T-helper 1 cell (primary cell): ENCODE data around the gene SPRYD3.

ENCODE experiments used
- DNase-seq, 5 donors: peaks; one replicate each; pipeline ENCODE4 v3.0.0-alpha.2; 2012 to 2020

SPRYD3 gene

DNA sequence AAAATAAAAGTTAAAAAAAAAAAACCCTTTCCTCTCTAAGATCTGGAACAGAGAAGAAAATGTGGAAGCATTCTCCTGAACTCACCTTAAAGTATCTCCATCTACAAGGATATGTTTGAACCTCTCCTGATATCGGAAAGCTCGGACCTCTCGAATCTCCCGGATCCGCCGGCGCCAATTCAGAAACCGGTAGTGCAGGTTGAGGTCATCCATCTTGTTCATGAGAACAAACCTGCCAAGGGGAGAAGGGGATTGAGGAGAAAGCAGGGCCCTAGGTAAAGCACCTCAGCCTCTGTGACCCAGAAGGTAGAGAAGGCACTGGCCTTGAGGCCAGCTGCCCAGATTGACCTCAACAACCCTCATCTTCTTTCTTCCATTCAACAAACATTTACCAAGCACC lies 2.2 kb downstream of the SPRYD3 start:
- no peak for DNase-seq

DNA sequence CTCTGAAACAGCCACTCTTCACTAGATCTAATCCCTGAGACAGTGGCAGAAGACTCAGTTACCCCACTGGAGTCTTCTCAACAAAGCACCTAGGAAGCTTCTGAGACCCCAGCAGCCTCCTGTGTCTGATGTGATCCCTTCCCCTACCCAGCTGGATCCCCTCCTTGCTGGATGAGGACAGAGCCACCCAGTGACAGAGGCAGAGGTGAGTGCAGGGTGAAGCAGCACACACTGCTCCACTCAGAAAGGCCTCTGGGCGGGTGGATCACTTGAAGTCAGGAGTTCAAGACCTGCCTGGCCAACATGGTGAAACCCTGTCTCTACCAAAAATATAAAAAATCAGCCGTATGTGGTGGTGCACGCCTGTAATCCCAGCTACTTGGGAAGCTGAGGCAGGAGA lies 2.7 kb downstream of the SPRYD3 start:
- no peak for DNase-seq

DNA sequence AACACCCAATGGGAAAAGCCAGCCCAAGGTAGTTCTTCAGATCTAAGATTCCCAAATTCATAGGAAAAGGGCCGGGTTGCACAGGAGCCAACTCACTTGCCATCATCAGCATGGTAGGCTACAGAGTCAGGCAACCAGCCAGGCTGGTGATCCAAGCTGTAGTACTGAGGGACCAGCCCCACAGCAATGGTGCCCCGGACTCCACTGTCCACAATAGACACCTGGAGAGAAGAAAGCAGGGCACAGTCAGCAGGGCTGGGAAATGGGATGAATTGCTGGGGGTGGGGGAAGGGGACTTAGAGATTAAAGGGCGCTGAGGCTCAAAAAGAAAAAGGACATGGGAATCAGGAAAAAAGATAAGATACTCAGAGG lies 4.2 kb downstream of the SPRYD3 start:
- DNase-seq = no peak

DNA sequence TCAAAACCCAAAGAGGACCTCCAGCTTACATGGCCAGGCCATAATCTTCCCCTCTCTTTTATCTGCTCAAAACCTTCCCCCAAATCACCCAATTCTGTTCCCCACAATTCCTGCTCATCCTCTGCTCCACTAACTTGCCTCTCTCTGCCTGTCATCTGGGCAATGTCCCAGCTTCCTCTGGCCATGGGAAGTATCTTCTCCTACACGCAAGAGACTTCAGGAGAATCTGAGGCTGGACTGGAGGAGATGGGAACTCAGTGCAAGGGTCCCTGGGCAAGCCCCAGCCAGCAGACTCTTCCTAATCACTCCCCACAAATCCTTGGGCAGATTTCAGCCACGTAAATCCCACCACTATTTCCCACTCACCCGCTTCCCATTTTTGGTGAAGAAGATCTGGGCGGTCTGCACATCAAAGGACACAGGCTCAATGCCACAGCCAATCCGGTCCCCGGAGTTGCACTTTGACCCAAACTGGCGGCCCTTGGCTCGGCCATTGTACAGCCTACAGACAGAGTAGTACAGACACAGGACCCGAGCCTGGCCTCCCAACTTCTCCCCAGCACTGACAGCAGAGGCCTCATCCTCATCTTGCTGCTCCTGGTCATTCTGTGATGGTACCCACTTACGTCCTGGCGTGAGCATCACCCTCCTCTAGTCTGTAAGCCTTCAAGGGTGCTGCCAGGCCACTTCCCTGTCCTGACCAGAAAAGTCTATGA lies 4.7 kb downstream of the SPRYD3 start:
- DNase-seq = no peak

DNA sequence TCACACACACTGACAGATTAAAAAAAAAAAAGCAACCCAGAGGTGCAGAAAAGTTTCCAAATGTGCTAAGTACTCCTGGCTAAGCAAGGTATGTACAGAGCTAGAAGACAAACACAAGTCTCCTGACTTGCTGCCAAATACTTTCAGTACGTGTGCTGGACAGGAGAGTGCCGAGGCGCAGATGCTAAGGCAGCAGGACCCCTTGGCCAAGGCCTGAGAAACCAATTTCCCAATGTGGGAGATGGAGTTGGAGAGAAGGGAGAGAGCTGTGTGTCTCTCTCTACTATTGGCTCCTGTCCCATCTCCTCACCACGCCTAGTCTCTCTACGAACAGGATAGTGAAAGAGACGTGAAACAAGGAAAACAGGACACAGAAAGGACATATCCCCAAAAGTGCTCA lies 5.3 kb downstream of the SPRYD3 start:
- DNase-seq = no peak

DNA sequence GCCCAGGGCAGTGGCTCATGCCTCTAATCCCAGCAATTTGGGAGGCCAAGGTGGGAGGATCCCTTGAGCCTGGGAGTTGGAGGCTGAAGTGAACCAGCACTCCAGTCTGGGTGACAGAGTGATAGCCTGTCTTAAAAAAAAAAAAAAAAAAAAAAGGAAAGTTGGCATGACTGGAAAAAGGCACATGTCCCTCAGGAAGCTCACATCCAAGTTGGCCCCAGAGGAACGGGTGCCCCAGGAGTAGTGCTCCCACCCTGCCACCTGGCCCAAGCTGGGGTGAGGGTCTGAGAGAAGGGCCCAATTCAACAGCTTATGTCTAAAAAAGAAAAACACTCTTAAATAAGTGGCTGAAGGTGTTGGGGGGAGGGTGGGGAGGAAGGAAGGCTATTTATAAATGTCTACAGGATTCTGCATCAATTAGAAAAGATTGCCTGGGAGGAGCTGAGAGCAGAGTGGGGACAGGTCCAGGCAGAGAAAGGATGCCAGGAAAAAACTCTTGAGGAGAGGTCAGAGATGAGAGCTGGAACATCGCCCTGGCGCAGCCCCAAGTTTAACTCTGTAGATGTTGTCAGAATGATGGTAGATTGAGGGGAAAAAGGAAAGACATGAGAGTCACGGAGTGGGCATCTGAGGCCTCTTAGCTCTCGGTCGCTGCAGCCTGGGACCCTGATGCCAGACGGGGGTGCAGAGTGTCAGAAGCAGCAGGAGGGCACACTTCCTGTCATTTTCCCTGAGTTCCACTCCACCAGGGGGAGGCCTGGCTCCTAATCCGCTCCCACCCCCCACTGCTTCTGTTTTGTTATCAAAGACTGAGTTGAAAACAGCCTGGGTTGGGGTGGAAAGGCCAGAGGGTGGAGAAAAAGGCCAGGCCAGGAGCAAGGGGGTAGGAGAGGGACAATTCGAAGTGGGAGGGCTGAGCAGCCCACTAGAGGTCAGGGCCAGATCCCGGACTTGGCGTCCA lies 7.3 kb downstream of the SPRYD3 start:
- DNase-seq = no peak

DNA sequence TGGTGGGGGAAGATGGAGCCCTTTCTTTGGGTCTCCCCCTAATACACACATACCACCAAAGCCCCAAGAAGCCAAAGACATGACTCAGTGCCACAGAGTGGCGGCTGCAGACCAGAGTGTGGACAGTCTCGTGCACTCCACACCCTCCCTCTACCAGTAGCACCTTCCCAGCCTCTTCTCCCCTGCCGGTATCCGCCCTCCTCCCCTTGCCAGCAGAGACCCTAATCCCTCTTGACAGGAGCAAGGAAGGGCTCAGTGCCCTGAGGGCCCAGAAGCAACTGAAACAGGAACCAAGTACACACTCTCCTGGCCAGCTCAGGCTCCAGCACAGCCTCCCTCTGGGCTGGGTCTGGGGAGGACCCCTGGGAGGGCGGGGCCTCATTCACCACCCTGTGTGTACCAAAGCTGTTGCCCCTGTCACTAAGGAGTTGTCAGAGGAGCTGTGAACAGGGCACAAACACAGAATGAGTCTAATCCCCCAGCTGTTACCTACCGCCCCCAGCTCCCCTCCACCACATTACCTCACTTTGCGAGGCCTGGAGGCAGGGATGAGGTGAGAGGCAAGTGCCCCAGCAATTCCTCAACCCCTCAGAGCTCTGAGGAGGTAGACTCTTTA lies 8.2 kb downstream of the SPRYD3 start:
- no peak for DNase-seq

DNA sequence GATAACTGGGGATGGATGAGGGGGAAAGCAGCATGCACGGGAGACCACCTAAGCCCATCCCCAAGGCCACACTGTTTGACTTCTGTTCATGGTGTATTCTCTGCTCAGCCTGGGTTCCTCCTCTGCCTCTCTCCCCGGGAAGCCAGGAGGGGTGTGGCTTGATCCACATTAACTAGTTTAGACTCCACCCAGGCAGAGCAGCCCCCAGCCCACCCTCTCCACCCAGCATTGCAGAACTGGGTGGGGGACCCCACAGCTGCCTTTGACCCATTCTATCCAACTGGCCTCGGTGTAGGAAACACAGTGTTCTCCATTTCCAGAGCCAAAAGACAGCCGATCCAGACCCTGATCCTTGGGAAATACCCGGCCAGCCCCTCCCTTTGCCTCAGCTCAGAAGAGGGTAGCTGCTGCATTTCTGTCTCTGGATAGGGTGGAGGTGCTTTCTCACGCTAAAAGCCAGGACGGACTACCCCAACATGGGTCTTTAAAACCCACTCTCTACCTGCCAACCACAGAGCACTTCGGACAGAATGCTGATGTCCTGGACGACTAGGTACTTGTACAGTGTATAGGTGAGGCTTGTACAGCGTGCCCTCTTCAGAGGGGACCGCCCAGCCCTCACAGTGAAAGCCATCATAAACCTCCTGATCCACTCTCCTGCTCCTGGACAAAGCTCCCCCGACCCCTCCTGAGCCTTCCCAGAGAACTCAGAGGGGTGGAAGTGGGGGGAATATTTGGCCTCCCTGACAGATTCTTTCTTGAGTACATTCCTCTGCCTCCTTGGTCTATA lies 9.4 kb downstream of the SPRYD3 start:
- no peak for DNase-seq

DNA sequence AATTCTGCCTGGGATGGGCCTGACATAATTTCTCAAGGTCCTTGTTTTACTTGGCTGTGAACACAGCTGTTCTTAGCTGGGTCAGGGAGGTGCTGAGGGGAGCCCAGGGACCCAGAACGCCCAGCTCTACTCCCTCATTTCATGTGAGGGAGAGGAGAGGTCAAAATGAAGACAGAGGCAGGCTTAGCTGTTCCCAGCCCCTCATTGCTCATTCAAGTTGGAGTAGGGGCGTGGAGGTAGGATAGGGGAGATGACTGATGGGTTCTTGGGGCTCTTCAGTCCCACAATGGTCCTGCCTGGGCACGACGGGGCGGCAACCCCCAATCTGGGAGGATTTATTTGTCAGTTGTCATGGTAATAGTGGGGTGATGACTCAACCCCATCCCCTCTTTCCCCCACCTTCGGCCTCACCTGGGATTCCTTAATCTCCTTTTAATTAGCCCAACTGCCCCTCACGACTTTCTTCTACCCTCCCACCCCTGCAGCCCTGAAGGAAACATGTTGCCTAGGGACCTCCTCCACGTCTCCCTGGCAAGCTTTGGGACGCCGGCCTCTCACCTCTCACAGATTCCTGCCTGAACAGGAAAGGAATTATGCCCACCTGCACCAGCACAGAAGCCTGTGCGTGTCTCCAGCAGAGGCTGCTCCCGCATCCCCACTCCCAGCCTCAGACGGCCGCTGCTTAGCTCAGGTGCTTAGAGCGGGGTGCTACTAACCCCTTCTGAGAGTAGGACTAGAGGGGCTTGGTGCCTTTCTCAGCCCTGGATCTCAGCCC lies 10.2 kb downstream of the SPRYD3 start:
- DNase-seq = no peak

DNA sequence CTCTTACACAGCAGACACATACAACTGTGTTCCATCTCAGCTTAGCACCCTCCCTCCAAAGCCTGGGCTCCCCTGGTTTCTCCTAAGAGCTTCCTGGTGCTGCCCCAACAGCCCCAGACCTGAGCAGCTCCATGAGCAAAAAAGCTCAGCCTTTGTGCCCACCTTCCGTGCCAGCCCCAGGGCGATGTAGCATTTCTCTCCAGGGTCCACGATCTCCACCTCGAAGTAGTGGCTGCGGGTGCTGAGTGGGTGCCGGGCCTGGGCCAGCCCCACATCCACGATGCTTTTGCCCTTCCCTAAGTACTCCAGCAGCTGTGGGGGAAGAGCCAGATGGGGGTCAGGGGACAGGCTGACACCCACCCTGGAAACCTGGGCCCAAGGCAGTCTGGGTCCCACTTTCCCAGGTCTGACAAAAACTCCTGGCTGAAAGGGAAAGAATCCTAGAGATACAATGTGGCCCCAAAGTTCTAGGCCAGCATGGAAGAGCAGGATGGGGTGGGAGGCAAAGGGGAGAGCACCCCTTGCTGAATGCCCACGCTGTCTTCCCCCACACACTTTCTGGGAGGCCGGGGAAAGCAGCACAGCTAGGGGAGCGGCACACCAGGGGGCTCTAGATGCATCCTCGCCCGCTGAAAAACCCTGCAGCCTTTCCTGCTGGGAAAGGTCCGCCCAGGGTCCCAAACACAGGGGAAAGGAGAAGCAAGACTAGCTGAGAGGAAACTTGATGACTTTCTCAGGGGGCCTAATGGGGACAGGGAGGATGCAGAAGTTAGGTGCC lies 11.0 kb downstream of the SPRYD3 start:
- DNase-seq = no peak

DNA sequence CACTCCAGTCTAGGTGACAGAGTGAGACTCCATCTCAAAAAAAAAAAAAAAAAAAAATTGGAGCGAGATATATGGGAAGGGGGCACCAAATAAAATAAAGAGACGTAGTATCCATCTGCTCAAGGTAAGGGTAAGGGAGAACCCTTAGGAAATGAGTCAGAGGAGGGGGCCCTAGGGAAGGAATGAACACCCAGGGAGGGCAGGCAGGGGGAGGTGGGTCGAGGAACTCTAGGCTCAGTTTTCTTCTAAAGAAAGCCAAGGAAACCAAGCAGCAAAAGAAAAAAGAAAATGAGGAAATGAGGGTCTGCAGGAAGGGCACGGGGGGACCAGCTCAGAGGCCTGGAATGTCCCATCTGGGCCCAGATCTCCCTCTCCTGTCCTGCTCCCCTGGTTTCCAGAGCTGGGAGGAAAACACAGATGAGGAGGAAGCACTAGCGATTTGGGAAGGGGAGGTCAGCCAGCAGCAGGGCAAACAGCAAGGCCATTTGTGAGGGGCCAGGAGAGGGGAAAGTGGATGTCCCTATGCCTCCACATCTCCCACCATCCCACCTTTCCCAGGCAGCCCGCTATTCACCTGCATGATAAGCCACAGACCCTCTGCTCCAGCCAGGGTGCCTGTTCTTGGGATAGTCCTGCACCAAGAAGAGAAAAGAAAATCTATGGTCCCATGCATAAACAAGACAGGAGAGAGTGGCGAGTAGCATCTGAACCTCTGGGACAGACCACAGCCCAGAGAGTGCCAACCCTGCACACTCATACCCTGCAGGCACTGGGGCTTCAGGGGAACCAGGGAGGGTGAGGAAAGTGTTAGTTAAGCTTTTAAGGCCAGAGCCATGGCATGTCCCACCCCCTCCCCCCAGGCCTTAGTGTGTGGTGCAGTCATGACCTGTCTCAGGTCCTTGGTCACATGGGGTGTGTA lies 11.9 kb downstream of the SPRYD3 start:
- DNase-seq = no peak

DNA sequence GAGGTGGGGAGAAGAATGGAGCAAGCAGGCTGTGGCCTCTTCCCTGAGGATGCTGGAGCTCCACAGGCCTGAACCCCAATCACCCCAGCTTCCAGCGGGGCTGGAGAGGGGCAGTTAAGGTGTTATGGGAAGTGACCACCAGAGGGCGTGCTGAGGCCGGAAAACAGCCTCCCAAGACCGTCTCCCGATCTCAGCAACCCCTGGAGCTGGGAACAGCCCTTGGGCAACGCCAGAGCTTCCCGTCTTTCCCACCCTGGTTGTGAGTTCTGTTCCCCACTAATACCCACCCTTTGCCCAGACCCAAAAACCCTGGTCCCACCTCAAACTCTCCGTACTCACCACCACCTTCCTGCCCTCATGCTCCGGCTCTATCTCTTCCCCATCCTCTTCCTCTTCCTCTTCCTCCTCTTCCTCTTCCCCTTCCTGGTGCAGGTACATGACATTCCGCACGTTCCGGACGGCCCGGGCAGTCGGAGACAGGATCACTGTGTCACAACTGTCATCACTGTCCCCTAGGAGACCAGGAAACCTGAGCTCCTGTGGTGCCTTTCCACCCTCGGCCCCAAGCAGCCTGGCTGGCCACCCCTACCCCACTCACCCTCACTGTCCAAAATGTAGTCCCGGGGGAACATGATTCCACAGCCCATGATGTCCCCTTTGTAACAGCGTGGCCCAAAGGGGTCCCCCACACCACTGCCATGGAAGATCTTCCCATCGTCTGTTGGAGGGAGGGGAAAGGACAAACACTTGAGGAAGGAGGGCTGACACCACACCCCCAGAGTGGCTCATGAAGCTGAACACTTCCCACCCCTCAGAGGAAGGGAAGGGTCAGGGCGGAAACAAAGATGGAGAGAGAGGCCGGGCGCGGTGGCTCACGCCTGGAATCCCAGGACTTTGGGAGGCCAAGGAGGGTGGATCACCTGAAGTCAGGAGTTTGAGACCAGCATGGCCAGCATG lies 12.9 kb downstream of the SPRYD3 start:
- peak; percentile 39 to 67 (median 56) for DNase-seq

DNA sequence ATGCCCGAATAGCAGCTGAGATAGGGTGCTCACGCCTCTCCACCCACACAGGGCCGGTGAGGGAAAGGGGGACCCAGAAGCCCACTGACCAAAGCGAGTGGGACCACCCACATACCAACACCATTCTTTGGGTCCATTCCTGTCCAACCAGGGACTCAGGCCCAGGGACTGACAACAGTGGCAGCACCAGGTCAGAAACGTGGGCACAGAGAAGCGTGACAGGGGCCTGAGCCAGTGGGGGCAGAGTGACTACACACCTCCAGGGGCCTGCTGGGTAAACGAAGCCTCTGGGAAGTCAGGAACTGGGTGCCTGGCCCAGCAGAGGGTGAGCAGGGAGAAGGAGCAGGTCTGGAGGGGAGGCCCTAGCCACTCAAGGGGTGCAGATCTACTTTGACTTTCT lies 13.7 kb downstream of the SPRYD3 start:
- no peak for DNase-seq

DNA sequence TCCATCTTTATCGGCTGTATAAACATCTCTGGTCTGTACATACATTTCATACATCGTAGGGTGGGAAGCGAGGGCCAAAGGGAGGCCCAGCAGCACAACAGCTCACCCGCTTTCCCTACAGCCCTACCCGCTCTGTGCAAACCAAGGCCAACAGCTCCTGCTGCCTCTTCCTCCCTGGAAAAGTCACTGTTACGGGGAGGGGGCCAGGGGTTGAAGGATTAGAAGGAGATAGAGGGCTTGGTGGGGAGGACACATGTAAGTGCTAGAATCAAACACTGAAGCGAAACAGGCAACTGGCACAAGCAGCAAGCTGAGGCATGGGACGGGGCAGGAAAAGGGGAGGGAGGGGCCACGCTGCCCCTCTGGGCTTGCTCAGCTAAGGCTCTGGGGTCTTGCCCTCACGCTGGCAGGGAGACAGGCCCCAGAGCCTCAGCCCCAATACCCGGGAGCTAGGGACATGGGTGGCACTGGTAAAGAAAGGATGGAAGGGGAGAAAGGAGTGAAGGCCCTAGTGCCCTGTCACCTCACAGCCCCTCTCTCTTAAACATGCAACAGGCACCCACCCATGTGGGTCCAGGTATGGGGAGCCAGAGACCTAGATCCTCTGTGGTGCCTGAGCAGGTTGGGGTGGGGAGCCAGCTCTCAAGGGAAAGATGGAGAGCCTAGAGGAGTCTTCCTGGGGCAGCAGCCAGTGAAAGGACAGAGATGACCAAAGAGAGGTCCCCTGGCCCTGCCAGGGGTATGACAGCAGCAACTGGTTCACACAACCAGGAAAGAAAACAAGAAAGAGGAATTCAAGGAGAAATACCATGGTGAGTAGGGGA lies 14.4 kb downstream of the SPRYD3 start:
- DNase-seq = no peak

DNA sequence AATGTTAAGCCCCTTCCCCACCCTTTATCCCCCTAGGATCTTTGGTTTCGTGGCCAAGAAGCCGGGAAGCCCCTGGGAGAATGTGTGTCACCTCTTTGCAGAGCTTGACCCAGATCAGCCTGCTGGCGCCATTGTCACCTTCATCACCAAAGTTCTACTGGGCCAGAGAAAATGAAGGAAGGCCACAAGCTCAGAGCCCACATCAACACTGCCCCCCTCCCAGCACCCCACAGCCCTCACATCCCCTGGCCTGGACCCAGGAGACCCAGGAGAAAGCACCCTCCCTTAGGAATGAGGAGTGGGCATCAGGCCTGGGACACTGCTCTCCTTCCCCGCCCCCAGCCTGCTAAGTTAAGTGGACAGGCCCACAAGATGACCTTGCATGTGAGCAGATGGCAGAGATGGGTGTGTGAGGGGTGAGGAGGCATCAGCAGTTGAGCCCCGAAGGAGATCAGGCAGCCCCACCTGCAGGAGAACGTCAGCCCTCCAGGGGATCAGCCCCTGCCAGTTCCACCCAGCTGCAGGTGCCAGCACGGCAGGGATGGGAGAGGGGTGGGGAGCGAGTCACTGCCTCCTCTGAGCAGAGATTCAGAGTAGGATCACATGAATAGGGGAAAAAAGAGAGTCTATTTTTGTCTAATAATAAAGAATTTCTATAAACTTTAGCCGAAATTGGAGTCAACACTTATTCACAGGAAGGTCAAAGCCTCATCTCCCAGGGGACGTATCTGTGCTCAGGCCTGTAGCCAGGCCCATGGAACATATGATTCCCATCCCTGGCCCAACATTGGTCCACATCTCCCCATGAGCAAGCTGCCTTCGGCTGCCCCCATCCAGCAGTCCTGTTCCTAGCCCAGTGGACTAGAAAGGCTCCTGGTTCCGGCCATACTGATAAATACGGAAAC lies 15.2 kb downstream of the SPRYD3 start:
- no peak for DNase-seq

DNA sequence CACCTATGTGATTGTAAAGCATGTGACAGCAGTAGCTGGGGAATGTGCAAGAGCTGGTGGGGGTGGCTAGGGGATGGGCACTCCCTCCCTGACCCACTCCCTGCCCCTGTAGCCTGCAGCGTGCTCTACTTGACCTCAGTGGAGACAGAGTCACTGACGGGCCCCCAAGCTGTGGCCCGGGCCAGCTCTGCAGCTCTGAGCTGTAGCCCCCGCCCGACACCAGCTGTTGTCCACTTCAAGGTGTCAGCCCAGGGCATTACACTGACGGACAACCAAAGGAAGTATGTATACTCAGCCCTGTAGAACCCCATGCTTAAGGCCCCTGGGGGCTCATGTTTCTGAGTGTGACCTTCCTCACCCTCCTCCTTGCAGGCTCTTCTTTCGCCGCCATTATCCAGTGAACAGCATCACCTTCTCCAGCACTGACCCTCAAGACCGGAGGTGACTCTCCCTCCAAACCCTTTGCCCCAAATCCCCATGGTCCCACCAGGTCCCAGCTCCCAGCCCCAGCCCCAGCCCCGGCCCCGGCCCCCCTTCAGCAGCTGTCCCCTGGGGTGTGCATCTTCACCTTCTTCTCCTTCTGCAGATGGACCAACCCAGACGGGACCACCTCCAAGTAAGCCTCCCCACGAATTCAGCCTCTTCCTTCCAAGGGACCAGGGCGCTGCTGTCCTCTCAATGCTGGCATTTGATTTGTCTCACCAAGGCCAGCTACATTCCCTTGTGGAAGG lies 16.0 kb downstream of the SPRYD3 start:
- no peak for DNase-seq
